RWPE1 (cell line): ENCODE data around the gene TNFAIP1.
A peak's percentile ranks its signal among the peaks of the same experiment; 100 is the strongest.
"Not testable (repeated sequence)": the region's sequence is repeated elsewhere in the genome, so short reads cannot be mapped to it uniquely, and the experiment has no call there.

ENCODE experiments used
- CTCF ChIA-PET: fragments of 350-600 bp; sonication (Branson Sonifier 250); formaldehyde crosslinking; extraction: SDS; loops from one replicate; lab custom pipeline; 2021; lab: Yijun Ruan, JAX
- POLR2A ChIA-PET: fragments of 400-600 bp; formaldehyde crosslinking; extraction: SDS; loops from one replicate; lab custom pipeline; 2020; ENCODE audit warnings: antibody characterized with exemption; ENCODE audit not compliant: low non-redundant PET; lab: Yijun Ruan, JAX
- DNase-seq: peaks from one replicate; pipeline ENCODE4 v3.0.0; 2012; ENCODE audit warnings: low spot score
- H3K27ac ChIP-seq: fragments of 450-650 bp; 2 replicates; pipeline ENCODE4 v1.5.1; 2017
- TF ChIP-seq, protein P1 (sequence below): fragments of 450-650 bp; conservative IDR thresholded peaks from 2 replicates; pipeline ENCODE4 v1.5.1; 2017; ENCODE audit warnings: low read depth, mild to moderate bottlenecking

The TNFAIP1 gene, protein sequence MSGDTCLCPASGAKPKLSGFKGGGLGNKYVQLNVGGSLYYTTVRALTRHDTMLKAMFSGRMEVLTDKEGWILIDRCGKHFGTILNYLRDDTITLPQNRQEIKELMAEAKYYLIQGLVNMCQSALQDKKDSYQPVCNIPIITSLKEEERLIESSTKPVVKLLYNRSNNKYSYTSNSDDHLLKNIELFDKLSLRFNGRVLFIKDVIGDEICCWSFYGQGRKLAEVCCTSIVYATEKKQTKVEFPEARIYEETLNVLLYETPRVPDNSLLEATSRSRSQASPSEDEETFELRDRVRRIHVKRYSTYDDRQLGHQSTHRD

GRCh38 chr17:28335201-28335958, at the start of gene TNFAIP1, which contains the start of gene IFT20:
Gene TNFAIP1 (plus strand): TSS chr17:28335761. CDS start chr17:28339522, 3,761 bp downstream.
Gene IFT20 (minus strand): TSS chr17:28335472. CDS start chr17:28331985, 3,487 bp downstream.
- ChIA-PET CTCF (interaction anchor here (0.6 to 0.9 kb wide), 5 partner anchors 11 to 681 kb away, joined by 3 to 4 read pairs (median 4); no protein-coding TSS in a partner anchor), POLR2A (interaction anchor here (1.9 to 2.3 kb wide), 3 partner anchors 12 to 23 kb away, joined by 8 to 16 read pairs (median 9); partner anchors contain the start of genes POLDIP2 and TMEM97)
- DNase-seq = peak; percentile 93
- TF ChIP-seq, protein P1, sequence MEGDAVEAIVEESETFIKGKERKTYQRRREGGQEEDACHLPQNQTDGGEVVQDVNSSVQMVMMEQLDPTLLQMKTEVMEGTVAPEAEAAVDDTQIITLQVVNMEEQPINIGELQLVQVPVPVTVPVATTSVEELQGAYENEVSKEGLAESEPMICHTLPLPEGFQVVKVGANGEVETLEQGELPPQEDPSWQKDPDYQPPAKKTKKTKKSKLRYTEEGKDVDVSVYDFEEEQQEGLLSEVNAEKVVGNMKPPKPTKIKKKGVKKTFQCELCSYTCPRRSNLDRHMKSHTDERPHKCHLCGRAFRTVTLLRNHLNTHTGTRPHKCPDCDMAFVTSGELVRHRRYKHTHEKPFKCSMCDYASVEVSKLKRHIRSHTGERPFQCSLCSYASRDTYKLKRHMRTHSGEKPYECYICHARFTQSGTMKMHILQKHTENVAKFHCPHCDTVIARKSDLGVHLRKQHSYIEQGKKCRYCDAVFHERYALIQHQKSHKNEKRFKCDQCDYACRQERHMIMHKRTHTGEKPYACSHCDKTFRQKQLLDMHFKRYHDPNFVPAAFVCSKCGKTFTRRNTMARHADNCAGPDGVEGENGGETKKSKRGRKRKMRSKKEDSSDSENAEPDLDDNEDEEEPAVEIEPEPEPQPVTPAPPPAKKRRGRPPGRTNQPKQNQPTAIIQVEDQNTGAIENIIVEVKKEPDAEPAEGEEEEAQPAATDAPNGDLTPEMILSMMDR = no peak
- H3K27ac ChIP-seq = peak within 1 kb of the TSS; percentile 96

DNA sequence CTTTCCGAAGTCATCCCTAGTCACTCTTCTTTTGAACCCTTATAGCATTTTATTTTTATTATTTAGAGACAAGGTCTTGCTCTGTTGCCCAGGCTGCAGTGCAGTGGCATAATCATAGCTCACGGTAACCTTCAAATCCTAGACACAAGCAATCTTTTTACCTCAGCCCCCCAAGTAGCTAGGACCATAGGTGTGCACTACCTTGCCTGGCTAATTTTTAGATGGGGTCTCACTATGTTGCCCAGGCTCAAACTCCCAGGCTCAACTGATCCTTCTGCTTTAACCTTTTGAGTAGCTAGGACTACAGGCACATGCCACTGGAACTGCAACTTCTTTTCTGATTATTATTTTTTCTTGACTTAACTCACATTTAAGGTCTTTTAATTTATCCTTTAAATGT, 49.6 kb upstream of the TNFAIP1 start:
- ChIA-PET POLR2A (no interaction called here), CTCF (no interaction called here)
- no peak for DNase-seq
- no peak overlapping the region for H3K27ac ChIP-seq
- TF ChIP-seq, protein P1 = no peak

GRCh38 chr17:28290703-28291102, 44.9 kb upstream of the TNFAIP1 start:
- POLR2A ChIA-PET = no interaction called here
- CTCF ChIA-PET = interaction anchor here (0.7 kb wide), 1 partner anchor 51 kb away, joined by 3 read pairs; no protein-coding TSS in a partner anchor

GRCh38 chr17:28291780-28292330, 43.7 kb upstream of the TNFAIP1 start:
- DNase-seq = no peak
- TF ChIP-seq, protein P1 = no peak
- ChIA-PET CTCF (no interaction called here), POLR2A (no interaction called here)
- no peak overlapping the region for H3K27ac ChIP-seq

More at GRCh38 chr17:28290703-28291102, 44.9 kb upstream of the TNFAIP1 start:
- TF ChIP-seq, protein P1 = no peak
- no peak overlapping the region for H3K27ac ChIP-seq
- DNase-seq = no peak

DNA sequence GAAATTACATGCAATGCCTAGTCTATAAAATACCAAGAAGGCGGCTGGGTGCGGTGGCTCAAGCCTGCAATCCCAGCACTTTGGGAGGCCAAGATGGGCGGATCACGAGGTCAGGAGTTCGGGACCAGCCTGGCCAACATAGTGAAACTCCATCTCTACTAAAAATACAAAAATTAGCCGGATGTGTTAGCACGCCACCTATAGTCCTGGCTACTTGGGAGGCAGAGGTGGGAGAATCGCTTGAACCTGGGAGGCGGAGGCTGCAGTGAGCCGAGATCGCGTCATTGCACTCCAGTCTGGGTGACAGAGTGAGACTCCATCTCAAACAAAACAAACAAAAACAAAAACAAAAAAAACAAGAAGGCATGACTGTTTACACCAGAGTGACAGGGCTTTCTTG, 42.7 kb upstream of the TNFAIP1 start:
- DNase-seq, H3K27ac ChIP-seq, POLR2A ChIA-PET, CTCF ChIA-PET: not testable (repeated sequence)

GRCh38 chr17:28293994-28294393, 41.6 kb upstream of the TNFAIP1 start:
- no peak overlapping the region for H3K27ac ChIP-seq
- CTCF ChIA-PET = no interaction called here
- TF ChIP-seq, protein P1 = no peak
- POLR2A ChIA-PET = no interaction called here
- DNase-seq = no peak
